Calu3 (cell line): ENCODE results near the gene ASB15. TPM values are rescaled to one million over a fixed set of nuclear protein-coding genes. Genes with fewer than 3 reads are reported as not detected.

Experiments used
- BruUV-seq: library from RNA; stranded (reverse); fragments of 400-500 nt; replicated peaks from 2 replicates; lab custom pipeline; 2021; lab: Mats Ljungman, UMichigan
- CTCF ChIA-PET: fragments of 300-600 bp; sonication (Branson Sonifier 250); formaldehyde crosslinking; loops from one replicate; lab custom pipeline; 2022; ENCODE audit warnings: antibody characterized with exemption; lab: Charles Lee
- DNase-seq: peaks from one replicate; pipeline ENCODE4 v3.0.0; 2022
- H3K27ac Mint-ChIP-seq: one replicate; pipeline ENCODE4 v1.8.0; 2022; ENCODE audit warnings: mixed read lengths; ENCODE audit not compliant: unreplicated experiment
- H3K27me3 Mint-ChIP-seq: one replicate; pipeline ENCODE4 v1.8.0; 2022; ENCODE audit warnings: mixed read lengths; ENCODE audit not compliant: unreplicated experiment
- H3K36me3 Mint-ChIP-seq: one replicate; pipeline ENCODE4 v1.8.0; 2022; ENCODE audit warnings: mild to moderate bottlenecking, moderate library complexity, mixed read lengths; ENCODE audit not compliant: insufficient read depth, unreplicated experiment
- H3K4me1 Mint-ChIP-seq: one replicate; pipeline ENCODE4 v1.8.0; 2022; ENCODE audit warnings: mild to moderate bottlenecking, low read depth, mixed read lengths; ENCODE audit not compliant: unreplicated experiment
- H3K4me3 Mint-ChIP-seq: one replicate; pipeline ENCODE4 v1.8.0; 2022; ENCODE audit warnings: mild to moderate bottlenecking, low read depth, moderate library complexity, mixed read lengths; ENCODE audit not compliant: unreplicated experiment
- H3K9me3 Mint-ChIP-seq: one replicate; pipeline ENCODE4 v1.8.0; 2022; ENCODE audit warnings: low read depth, mixed read lengths; ENCODE audit not compliant: unreplicated experiment
- CTCF ChIP-seq: fragments of 200-600 bp; IDR thresholded peaks from one replicate; pipeline ENCODE4 v1.8.0; 2022; ENCODE audit warnings: antibody characterized with exemption; ENCODE audit not compliant: unreplicated experiment
- intact Hi-C: fragments of 100-400 bp; cut with micrococcal nuclease; formaldehyde crosslinking; loops from one replicate; pipeline ENCODE4 v1.10.0; 2022; ENCODE audit not compliant: unreplicated experiment
- total RNA-seq: library from RNA; stranded (reverse); gene quantifications from 2 replicates; pipeline ENCODE4 v1.2.3, GENCODE V29; 2022

ASB15 gene
- total RNA-seq, 1 experiment from 2014 or later, result not detected

- intact Hi-C loops, result no loop called here
- BruUV-seq, result no TSS peak
- peaks cover 12% of the 10 kb centered on the region for H3K36me3 Mint-ChIP-seq
These were observed 86.1 kb downstream of the ASB15 start for GRCh38 chr7:123687727-123688126.

More at GRCh38 chr7:123687727-123688126, 86.1 kb downstream of the ASB15 start:
- TF ChIP-seq CTCF, result no peak
- CTCF ChIA-PET, result no interaction called here
- Mint-ChIP-seq H3K4me1 (peaks cover 8% of the 10 kb centered on the region), H3K27me3 (no peaks in the 10 kb centered on the region), H3K27ac (no peak overlapping the region), H3K4me3 (no peak overlapping the region), H3K9me3 (no peaks in the 10 kb centered on the region)
- no peak for DNase-seq

Other genes starting within 250 kb of the ASB15 start
- gene IQUB, start 67.2 kb upstream of the ASB15 start, total RNA-seq, result 0.21 and 0.42 TPM in 2 replicates
- gene NDUFA5, start 44.0 kb upstream of the ASB15 start, total RNA-seq, result 69.8 and 75.1 TPM in 2 replicates
- not detected in 2 replicates for gene LMOD2, start 54.0 kb downstream of the ASB15 start, total RNA-seq
- gene WASL, start 147.2 kb downstream of the ASB15 start, total RNA-seq, result 33.2 and 37.5 TPM in 2 replicates
- not detected in 2 replicates for gene HYAL4, start 243.3 kb downstream of the ASB15 start, total RNA-seq